HT-29 (cell line): ENCODE data around the gene ARHGAP25. TPM values are rescaled to one million over a fixed set of nuclear protein-coding genes. Genes with fewer than 3 reads are reported as not detected.

Source experiments
- DNase-seq: peaks from one replicate; pipeline ENCODE4 v3.0.0-alpha.2; 2015; ENCODE audit warnings: low spot score
- total RNA-seq: library from RNA; depleted of rRNA; stranded (reverse); fragments of >200 nt; shearing (Covaris generic); gene quantifications from 2 replicates; pipeline ENCODE4 v1.2.3, GENCODE V29; 2014; rRNA removed

The ARHGAP25 gene
- total RNA-seq, 1 experiment from 2014 or later = not detected

- no peak for DNase-seq
These were observed 125.5 kb downstream of the ARHGAP25 start for GRCh38 chr2:68860111-68860510.

- no peak for DNase-seq
These were observed 126.7 kb downstream of the ARHGAP25 start for GRCh38 chr2:68861330-68861729.

- no peak for DNase-seq
These were observed 128.3 kb downstream of the ARHGAP25 start for GRCh38 chr2:68862889-68863288.

GRCh38 chr2:68863996-68864395 is 129.4 kb downstream of the ARHGAP25 start:
- DNase-seq = no peak

GRCh38 chr2:68865108-68865507 is 130.5 kb downstream of the ARHGAP25 start:
- DNase-seq = no peak

GRCh38 chr2:68870215-68870614 is 135.6 kb downstream of the ARHGAP25 start:
- DNase-seq = no peak

GRCh38 chr2:68871159-68871764 is 136.7 kb downstream of the ARHGAP25 start, which contains the start of gene BMP10:
Gene BMP10, minus strand, starts transcription at chr2:68871397. Its CDS starts 39 bp downstream, at chr2:68871358.
- DNase-seq = no peak

Other genes with a start within 250 kb of the ARHGAP25 start
- not detected in 2 replicates for gene PROKR1, start 91.2 kb upstream of the ARHGAP25 start, total RNA-seq
- not detected in 2 replicates for gene BMP10, start 136.6 kb downstream of the ARHGAP25 start, total RNA-seq
- gene GKN2, start 218.1 kb downstream of the ARHGAP25 start, total RNA-seq = not detected in 2 replicates
- gene GKN1, start 239.8 kb downstream of the ARHGAP25 start, total RNA-seq = not detected in 2 replicates